ENCODE data around the gene WRAP73.

Gene WRAP73

GRCh38 chr1:3668585-3669300, 18.8 kb upstream of the WRAP73 start:
- peak; percentile 67 for DNase-seq

GRCh38 chr1:3668148-3668547, 18.2 kb upstream of the WRAP73 start:
- DNase-seq = no peak

GRCh38 chr1:3664700-3665375, 14.9 kb upstream of the WRAP73 start:
- no peak for DNase-seq

- no peak for DNase-seq
These were observed 14.2 kb upstream of the WRAP73 start for GRCh38 chr1:3663999-3664699.

GRCh38 chr1:3662080-3662671, 12.3 kb upstream of the WRAP73 start:
- no peak for DNase-seq

- no peak for DNase-seq
These were observed 11.7 kb upstream of the WRAP73 start for GRCh38 chr1:3661631-3662030.

GRCh38 chr1:3660704-3661103, 10.8 kb upstream of the WRAP73 start:
- DNase-seq = no peak

GRCh38 chr1:3659093-3659492, 9.2 kb upstream of the WRAP73 start:
- no peak for DNase-seq

- no peak for DNase-seq
These were observed 8.3 kb upstream of the WRAP73 start for GRCh38 chr1:3658231-3658615.

GRCh38 chr1:3657578-3658230, 7.8 kb upstream of the WRAP73 start:
- no peak for DNase-seq

GRCh38 chr1:3657096-3657475, 7.2 kb upstream of the WRAP73 start:
- DNase-seq = no peak

GRCh38 chr1:3656450-3657095, 6.7 kb upstream of the WRAP73 start:
- no peak for DNase-seq

GRCh38 chr1:3654549-3655281, 4.8 kb upstream of the WRAP73 start:
- DNase-seq = no peak

- no peak for DNase-seq
These were observed 3.3 kb upstream of the WRAP73 start for GRCh38 chr1:3653286-3653618.

- DNase-seq = no peak
These were observed 2.8 kb upstream of the WRAP73 start for GRCh38 chr1:3652548-3653285.

- DNase-seq = no peak
These were observed 2.1 kb upstream of the WRAP73 start, which contains the start of gene TP73 for GRCh38 chr1:3651930-3652547. Gene TP73, plus strand, starts transcription at chr1:3652516. Its CDS starts 29,850 bp downstream, at chr1:3682366.

GRCh38 chr1:3651026-3651929, 1.4 kb upstream of the WRAP73 start:
- DNase-seq = no peak

GRCh38 chr1:3650248-3651025, 534 bp upstream of the WRAP73 start:
- DNase-seq = no peak

- no peak for DNase-seq
These were observed 3.3 kb downstream of the WRAP73 start for GRCh38 chr1:3646596-3646995.
